GM20431 (cell line): ENCODE data around the gene CFB.
"Not testable (repeated sequence)": the region's sequence is repeated elsewhere in the genome, so short reads cannot be mapped to it uniquely, and the experiment has no call there.

Experiments used
- in situ Hi-C: fragments of 300-500 bp; cut with MseI, MboI; formaldehyde crosslinking; loops from one replicate; pipeline ENCODE4 v1.15.0; 2020; ENCODE audit warnings: low sequenced_read_pairs; ENCODE audit not compliant: unreplicated experiment

CFB gene

GRCh38 chr6:31911826-31912585 is 33.9 kb upstream of the CFB start:
- in situ Hi-C loops, result no loop called here

DNA sequence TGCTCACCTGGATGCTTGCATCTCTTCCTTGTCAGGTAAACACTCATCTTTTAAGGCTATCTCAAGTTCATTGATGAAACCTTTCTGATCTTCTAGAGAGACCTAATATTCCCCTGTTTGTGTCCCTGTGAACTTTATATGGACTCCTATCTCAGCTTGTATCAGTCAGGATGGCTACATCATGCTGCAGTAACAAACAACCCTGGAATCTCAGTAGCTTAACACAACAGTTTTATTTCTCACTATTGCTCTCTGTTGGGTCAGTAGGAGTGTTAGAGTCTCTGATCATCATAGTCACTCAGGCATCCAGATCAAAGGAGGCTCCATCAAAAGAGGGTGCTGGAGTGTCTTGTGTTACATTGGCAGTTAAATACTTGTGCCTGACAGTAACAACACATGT is 30.5 kb upstream of the CFB start:
- in situ Hi-C loops, result no loop called here

GRCh38 chr6:31915756-31916155 is 30.1 kb upstream of the CFB start:
- in situ Hi-C loops, result no loop called here

- in situ Hi-C loops, result no loop called here
Observed at GRCh38 chr6:31918069-31918720, 27.7 kb upstream of the CFB start.

- in situ Hi-C loops, result no loop called here
Observed at GRCh38 chr6:31919624-31920303, 26.1 kb upstream of the CFB start.

DNA sequence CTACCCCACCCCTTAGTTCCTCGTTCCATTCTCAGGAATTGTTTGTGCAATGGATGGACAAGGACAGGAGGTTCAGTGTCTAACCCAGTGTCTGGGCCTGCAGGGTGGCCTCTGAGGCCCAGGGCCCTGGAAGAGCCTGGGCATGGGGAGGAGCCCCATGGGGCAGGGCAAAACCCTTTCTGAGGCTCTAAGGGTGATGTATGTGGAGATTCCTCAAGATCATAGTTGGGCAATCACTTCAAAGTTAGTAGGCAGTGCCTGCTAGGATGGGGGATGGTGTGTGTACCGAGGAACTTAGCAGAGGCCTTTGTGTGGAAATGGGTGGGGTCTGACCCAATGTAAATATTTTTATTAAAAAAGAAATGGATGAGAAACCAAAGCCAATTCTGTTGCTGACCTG is 25.1 kb upstream of the CFB start:
- in situ Hi-C loops, result no loop called here

- in situ Hi-C loops, result no loop called here
Observed at GRCh38 chr6:31922942-31923341, 23.0 kb upstream of the CFB start.

DNA sequence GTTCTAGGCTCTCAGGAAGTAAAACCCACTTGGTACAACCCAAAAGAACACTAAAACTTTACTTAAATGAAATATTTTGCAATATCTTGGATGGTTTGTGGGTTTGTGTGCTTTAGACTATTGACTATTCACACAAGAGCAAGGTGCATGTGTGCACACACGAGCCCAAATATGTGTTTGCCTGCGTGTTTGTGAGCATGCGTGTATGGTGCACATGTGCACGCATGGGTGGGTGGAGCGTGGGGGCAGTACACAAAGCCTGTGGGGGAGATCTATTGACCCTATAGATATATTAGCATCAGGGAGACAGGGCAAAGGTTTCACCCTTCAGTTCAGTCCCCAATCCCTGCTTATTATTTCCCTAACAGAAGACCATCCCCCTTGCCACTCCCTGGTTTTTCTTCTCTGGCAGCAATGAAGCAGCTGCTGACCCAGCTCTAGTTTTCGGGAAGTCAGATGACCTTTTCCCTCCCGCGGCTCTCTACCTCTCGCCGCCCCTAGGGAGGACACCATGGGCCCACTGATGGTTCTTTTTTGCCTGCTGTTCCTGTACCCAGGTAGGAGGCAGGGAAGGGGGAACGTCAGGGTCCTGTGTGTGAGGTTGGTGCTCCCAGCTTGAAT is 18.5 kb upstream of the CFB start, which contains the start of gene C2:
C2 (plus strand) TSS at position 476 of the 621 bp plus-strand sequence; CDS start at position 512, 36 bp downstream.
- in situ Hi-C loops, result no loop called here

GRCh38 chr6:31927863-31928671 is 17.8 kb upstream of the CFB start:
- in situ Hi-C loops, result no loop called here

GRCh38 chr6:31928672-31928939 is 17.3 kb upstream of the CFB start:
- in situ Hi-C loops, result no loop called here

DNA sequence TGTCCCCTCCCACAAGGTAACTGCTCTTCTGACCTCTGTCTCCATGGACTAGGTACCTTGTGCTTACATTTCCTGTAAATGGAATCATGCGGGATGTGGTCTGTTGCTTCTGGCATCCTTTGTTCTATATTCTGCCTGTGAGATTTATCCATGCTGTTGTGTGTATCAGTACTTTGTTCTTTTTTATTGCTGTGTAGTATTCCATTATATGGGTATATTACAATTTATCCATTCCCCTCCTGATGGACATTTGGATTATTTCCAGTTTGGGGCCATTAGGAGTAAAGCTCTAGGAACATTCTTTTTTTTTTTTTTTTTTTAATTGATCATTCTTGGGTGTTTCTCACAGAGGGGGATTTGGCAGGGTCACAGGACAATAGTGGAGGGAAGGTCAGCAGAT is 14.9 kb upstream of the CFB start:
- in situ Hi-C loops, result no loop called here

GRCh38 chr6:31932137-31932536 is 13.8 kb upstream of the CFB start:
- in situ Hi-C loops, result not testable (repeated sequence)

- in situ Hi-C loops, result no loop called here
Observed at GRCh38 chr6:31933537-31933936, 12.4 kb upstream of the CFB start.

GRCh38 chr6:31935021-31935420 is 10.9 kb upstream of the CFB start:
- in situ Hi-C loops, result no loop called here

- in situ Hi-C loops, result no loop called here
Observed at GRCh38 chr6:31935823-31936222, 10.1 kb upstream of the CFB start.

- in situ Hi-C loops, result no loop called here
Observed at GRCh38 chr6:31940256-31940664, 5.6 kb upstream of the CFB start.

DNA sequence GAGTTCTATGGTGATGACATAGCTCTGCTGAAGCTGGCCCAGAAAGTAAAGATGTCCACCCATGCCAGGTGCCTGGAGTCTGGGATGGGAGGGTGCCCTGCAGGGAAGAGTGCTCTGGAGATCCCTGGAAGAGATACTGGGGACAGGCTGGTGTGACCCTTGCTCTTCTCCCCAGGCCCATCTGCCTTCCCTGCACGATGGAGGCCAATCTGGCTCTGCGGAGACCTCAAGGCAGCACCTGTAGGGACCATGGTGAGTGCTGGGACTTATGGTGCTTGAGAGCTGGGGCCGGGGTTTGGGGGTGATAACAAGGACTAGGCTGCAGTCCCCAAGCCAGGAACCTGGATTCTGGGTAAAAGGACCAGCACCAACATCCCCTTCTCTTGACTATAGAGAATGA is 2.2 kb upstream of the CFB start:
- in situ Hi-C loops, result no loop called here

DNA sequence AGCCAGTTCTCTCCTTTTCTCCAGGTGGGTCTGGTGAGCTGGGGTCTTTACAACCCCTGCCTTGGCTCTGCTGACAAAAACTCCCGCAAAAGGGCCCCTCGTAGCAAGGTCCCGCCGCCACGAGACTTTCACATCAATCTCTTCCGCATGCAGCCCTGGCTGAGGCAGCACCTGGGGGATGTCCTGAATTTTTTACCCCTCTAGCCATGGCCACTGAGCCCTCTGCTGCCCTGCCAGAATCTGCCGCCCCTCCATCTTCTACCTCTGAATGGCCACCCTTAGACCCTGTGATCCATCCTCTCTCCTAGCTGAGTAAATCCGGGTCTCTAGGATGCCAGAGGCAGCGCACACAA is 765 bp upstream of the CFB start:
- in situ Hi-C loops, result no loop called here

DNA sequence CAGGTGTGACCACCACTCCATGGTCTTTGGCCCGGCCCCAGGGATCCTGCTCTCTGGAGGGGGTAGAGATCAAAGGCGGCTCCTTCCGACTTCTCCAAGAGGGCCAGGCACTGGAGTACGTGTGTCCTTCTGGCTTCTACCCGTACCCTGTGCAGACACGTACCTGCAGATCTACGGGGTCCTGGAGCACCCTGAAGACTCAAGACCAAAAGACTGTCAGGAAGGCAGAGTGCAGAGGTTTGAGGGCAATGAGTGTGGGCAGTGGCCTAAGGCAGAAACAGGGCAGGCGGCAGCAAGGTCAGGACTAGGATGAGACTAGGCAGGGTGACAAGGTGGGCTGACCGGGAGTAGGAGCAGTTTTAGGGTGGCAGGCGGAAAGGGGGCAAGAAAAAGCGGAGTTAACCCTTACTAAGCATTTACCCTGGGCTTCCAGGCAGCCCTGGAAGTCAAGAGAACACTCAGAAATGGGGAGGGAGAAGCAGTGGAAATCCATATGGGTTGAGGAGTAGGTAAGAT is 533 bp downstream of the CFB start:
- in situ Hi-C loops, result no loop called here

DNA sequence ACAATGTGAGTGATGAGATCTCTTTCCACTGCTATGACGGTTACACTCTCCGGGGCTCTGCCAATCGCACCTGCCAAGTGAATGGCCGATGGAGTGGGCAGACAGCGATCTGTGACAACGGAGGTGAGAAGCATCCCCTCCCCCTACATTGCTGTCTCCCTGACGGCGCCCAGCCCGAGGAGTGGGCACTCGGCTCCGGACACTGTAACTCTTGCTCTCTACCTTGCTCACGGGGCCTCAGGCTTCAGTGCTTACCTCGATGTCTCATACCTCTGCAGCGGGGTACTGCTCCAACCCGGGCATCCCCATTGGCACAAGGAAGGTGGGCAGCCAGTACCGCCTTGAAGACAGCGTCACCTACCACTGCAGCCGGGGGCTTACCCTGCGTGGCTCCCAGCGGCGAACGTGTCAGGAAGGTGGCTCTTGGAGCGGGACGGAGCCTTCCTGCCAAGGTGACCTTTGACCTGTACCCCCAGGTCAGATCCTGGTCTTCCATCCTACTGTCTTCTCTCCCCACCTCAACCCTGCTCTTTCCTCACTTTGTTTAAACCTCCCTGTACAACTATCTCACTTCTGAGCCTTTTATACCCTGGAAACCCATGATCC is 1.3 kb downstream of the CFB start:
- in situ Hi-C loops, result no loop called here
